HG02943 (cell line): Measurements from ENCODE around the gene LRRC7.

Experiments
- ATAC-seq: cut with Tn5 transposase; IDR thresholded peaks from one replicate; pipeline ENCODE4 v1.9.1; 2021; ENCODE audit warnings: mild to moderate bottlenecking, low read depth, moderate library complexity; ENCODE audit not compliant: unreplicated experiment

The LRRC7 gene

GRCh38 chr1:69567652-69568420 is at the start of gene LRRC7:
LRRC7 (plus strand) TSS chr1:69567922; CDS start chr1:69568640, 718 bp downstream.
- no peak for ATAC-seq

- no peak for ATAC-seq
Measured at GRCh38 chr1:69519006-69519405, 48.7 kb upstream of the LRRC7 start.

GRCh38 chr1:69520326-69520725 is 47.4 kb upstream of the LRRC7 start:
- ATAC-seq = no peak

- no peak for ATAC-seq
Measured at GRCh38 chr1:69523032-69523431, 44.7 kb upstream of the LRRC7 start.

GRCh38 chr1:69523461-69523860 is 44.3 kb upstream of the LRRC7 start:
- no peak for ATAC-seq

- no peak for ATAC-seq
Measured at GRCh38 chr1:69524015-69524414, 43.7 kb upstream of the LRRC7 start.

- no peak for ATAC-seq
Measured at GRCh38 chr1:69527273-69527672, 40.4 kb upstream of the LRRC7 start.

GRCh38 chr1:69528376-69528775 is 39.3 kb upstream of the LRRC7 start:
- no peak for ATAC-seq

- no peak for ATAC-seq
Measured at GRCh38 chr1:69533343-69533742, 34.4 kb upstream of the LRRC7 start.

- ATAC-seq = no peak
Measured at GRCh38 chr1:69534829-69535228, 32.9 kb upstream of the LRRC7 start.

GRCh38 chr1:69535490-69535889 is 32.2 kb upstream of the LRRC7 start:
- no peak for ATAC-seq

GRCh38 chr1:69540052-69540451 is 27.7 kb upstream of the LRRC7 start:
- no peak for ATAC-seq

- no peak for ATAC-seq
Measured at GRCh38 chr1:69551476-69552324, 16.0 kb upstream of the LRRC7 start.

GRCh38 chr1:69553726-69554125 is 14.0 kb upstream of the LRRC7 start:
- no peak for ATAC-seq

GRCh38 chr1:69568421-69569174 is 876 bp downstream of the LRRC7 start:
- no peak for ATAC-seq

- no peak for ATAC-seq
Measured at GRCh38 chr1:69569175-69569541, 1.4 kb downstream of the LRRC7 start.

GRCh38 chr1:69569576-69570328 is 2.0 kb downstream of the LRRC7 start:
- no peak for ATAC-seq

GRCh38 chr1:69570356-69570755 is 2.6 kb downstream of the LRRC7 start:
- ATAC-seq = no peak

GRCh38 chr1:69572921-69573320 is 5.2 kb downstream of the LRRC7 start:
- ATAC-seq = no peak

GRCh38 chr1:69573911-69574310 is 6.2 kb downstream of the LRRC7 start:
- ATAC-seq = no peak
